Activated CD8-positive, alpha-beta T cell treated with anti-CD3 and anti-CD28 coated beads, Interleukin-2, amount 10 ng/mL, durations not matched to agents 7 days and 5 days (primary cell): Measurements from ENCODE around the gene CXCR5. TPM values are rescaled to one million over a fixed set of nuclear protein-coding genes. Genes with fewer than 3 reads are reported as not detected.

Experiments
- ATAC-seq: fragments of 150-1000 bp; cut with Tn5 transposase; one replicate; pipeline ENCODE4 v1.10.0; 2021; ENCODE audit warnings: moderate library complexity
- CTCF ChIA-PET: fragments of 350-600 bp; sonication (Branson Sonifier 250); formaldehyde crosslinking; loops from one replicate; lab custom pipeline; 2021; ENCODE audit warnings: antibody characterized with exemption; lab: Charles Lee
- POLR2A ChIA-PET: fragments of 350-600 bp; sonication (Branson Sonifier 250); formaldehyde crosslinking; loops from one replicate; lab custom pipeline; 2021; ENCODE audit warnings: antibody characterized with exemption; lab: Charles Lee
- DNase-seq: peaks from one replicate; pipeline ENCODE4 v3.0.0-alpha.2; 2020
- H3K27ac Mint-ChIP-seq: one replicate; pipeline ENCODE4 v1.8.0; 2021; ENCODE audit warnings: mild to moderate bottlenecking, mixed read lengths
- H3K27me3 Mint-ChIP-seq: one replicate; pipeline ENCODE4 v1.8.0; 2021; ENCODE audit warnings: low read depth, mixed read lengths
- H3K36me3 Mint-ChIP-seq: one replicate; pipeline ENCODE4 v1.8.0; 2021; ENCODE audit warnings: low read depth, mixed read lengths
- H3K4me1 Mint-ChIP-seq: one replicate; pipeline ENCODE4 v1.8.0; 2021; ENCODE audit warnings: low read depth, mixed read lengths
- H3K4me3 Mint-ChIP-seq: one replicate; pipeline ENCODE4 v1.8.0; 2021; ENCODE audit warnings: mild to moderate bottlenecking, mixed read lengths
- H3K9me3 Mint-ChIP-seq: one replicate; pipeline ENCODE4 v1.8.0; 2022; ENCODE audit warnings: mixed read lengths; ENCODE audit not compliant: insufficient read depth
- microRNA-seq: library from miRNA; unstranded; fragments of <30 nt; microRNA quantifications from one replicate; pipeline ENCODE4 v1.2.0, GENCODE V29; 2022
- total RNA-seq, 2 experiments: library from RNA; stranded (reverse); gene quantifications; one replicate each; pipeline ENCODE4 v1.2.3, GENCODE V29; 2021

The CXCR5 gene
- total RNA-seq, 2 experiments from 2014 or later = 0.08 to 0.18 TPM

DNA sequence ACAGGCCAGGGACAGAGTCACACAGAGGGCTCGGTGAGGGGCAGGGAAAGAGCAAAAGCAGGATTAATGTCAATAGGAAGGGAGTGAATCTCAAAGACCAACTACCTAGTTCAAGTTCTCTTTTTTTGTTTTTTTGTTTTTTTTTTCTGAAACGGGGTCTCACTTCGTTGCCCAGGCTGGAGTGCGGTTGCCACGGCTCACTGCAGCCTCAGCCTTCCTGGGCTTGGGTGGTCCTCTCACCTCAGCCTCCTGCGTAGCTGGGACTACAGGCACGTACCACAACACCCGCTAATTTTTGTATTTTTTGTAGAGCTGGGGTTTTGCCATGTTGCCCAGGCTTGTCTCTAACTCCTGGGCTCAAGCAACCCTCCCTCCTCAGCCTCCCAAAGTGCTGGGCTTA is 51.7 kb downstream of the CXCR5 start:
- Mint-ChIP-seq H3K4me1 (peaks cover 34% of the 10 kb centered on the region), H3K4me3 (no peak overlapping the region), H3K9me3 (no peaks in the 10 kb centered on the region), H3K36me3 (no peaks in the 10 kb centered on the region), H3K27ac (no peak overlapping the region), H3K27me3 (no peaks in the 10 kb centered on the region)
- DNase-seq (no peak), ATAC-seq (no peak)
- ChIA-PET CTCF (interaction anchor here (0.9 to 2.4 kb wide), 5 partner anchors 9 to 246 kb away, joined by 3 to 12 read pairs (median 4); partner anchors contain the start of gene UPK2), POLR2A (interaction anchor here (1.0 kb wide), 1 partner anchor 25 kb away, joined by 3 read pairs; no protein-coding TSS in a partner anchor)

- no peaks in the 10 kb centered on the region for H3K27me3 Mint-ChIP-seq
Observed at GRCh38 chr11:118938491-118939403, 55.1 kb downstream of the CXCR5 start.

GRCh38 chr11:118939404-118939915 is 55.8 kb downstream of the CXCR5 start:
- DNase-seq = no peak
- Mint-ChIP-seq H3K9me3 (no peaks in the 10 kb centered on the region), H3K36me3 (no peaks in the 10 kb centered on the region), H3K4me3 (no peak overlapping the region), H3K27me3 (no peaks in the 10 kb centered on the region), H3K4me1 (peaks cover 35% of the 10 kb centered on the region), H3K27ac (peak overlapping the region; percentile 82)
- POLR2A ChIA-PET = interaction anchor here (1.1 to 2.2 kb wide), 4 partner anchors 9 to 15 kb away, joined by 3 to 11 read pairs (median 4); partner anchors contain the start of gene BCL9L
- CTCF ChIA-PET = interaction anchor here (0.8 to 5.5 kb wide), 8 partner anchors 9 to 250 kb away, joined by 3 to 61 read pairs (median 4); partner anchors contain the start of gene BCL9L
- no peak for ATAC-seq

More at GRCh38 chr11:118938491-118939403, 55.1 kb downstream of the CXCR5 start:
- no peaks in the 10 kb centered on the region for H3K9me3 Mint-ChIP-seq
- H3K4me3 Mint-ChIP-seq = no peak overlapping the region
- DNase-seq = no peak
- ATAC-seq = no peak
- POLR2A ChIA-PET = no interaction called here
- peaks cover 34% of the 10 kb centered on the region for H3K4me1 Mint-ChIP-seq
- peak overlapping the region; percentile 82 for H3K27ac Mint-ChIP-seq
- no peaks in the 10 kb centered on the region for H3K36me3 Mint-ChIP-seq
- CTCF ChIA-PET = interaction anchor here (5.5 kb wide), 1 partner anchor 8 kb away, joined by 61 read pairs; no protein-coding TSS in a partner anchor

DNA sequence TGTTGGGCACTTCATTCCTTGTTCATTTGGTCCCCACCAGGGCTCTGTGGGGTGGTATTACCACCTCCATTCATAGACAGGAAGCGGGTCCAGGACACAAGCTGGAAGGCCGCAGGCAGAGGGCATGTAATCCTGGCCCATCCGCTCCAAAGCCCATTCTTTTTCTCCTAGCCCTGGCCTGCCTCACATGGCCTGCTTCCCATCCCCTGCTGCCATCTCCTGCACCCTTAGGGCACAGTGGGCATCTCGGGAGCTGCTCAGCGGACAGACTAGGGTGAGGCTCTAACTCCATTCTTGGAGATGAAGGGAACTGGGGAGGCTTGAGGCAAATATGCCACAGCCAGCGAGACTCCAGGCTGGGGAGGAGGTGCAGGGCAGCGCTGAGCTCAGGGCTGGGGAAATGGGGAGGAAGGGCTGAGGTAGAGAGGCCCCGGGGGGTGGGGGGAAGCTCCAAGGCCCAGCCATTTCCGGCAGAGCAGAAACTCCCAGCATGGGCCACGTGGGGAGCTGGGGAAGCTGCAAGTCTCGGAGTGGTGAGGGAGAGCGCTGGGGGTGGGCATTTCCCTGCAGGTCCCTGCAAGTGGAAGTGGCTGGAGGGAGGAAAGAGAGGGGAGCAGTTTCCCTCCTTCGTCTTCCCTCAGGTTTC is 56.4 kb downstream of the CXCR5 start:
- Mint-ChIP-seq H3K9me3 (no peaks in the 10 kb centered on the region), H3K27me3 (no peaks in the 10 kb centered on the region), H3K27ac (peak overlapping the region; percentile 82), H3K4me1 (peaks cover 37% of the 10 kb centered on the region), H3K36me3 (no peaks in the 10 kb centered on the region), H3K4me3 (peak overlapping the region; percentile 29)
- peak; percentile 76 for DNase-seq
- peak; percentile 90 for ATAC-seq
- CTCF ChIA-PET = interaction anchor here (0.6 to 5.5 kb wide), 12 partner anchors 9 to 251 kb away, joined by 3 to 61 read pairs (median 4); partner anchors contain the start of gene BCL9L
- POLR2A ChIA-PET = interaction anchor here (0.5 to 2.2 kb wide), 6 partner anchors 10 to 48 kb away, joined by 3 to 11 read pairs (median 4); partner anchors contain the start of gene BCL9L

- Mint-ChIP-seq H3K9me3 (no peaks in the 10 kb centered on the region), H3K36me3 (no peaks in the 10 kb centered on the region), H3K27ac (no peak overlapping the region), H3K4me1 (peaks cover 10% of the 10 kb centered on the region), H3K27me3 (peaks cover 22% of the 10 kb centered on the region), H3K4me3 (no peak overlapping the region)
- ChIA-PET CTCF (interaction anchor here (1.5 to 1.6 kb wide), 2 partner anchors 9 to 17 kb away, joined by 4 read pairs; partner anchors contain the start of gene UPK2), POLR2A (interaction anchor here (0.8 kb wide), 1 partner anchor 16 kb away, joined by 3 read pairs; no protein-coding TSS in a partner anchor)
- no peak for DNase-seq
- ATAC-seq = no peak
Observed at GRCh38 chr11:118947091-118947490, 63.4 kb downstream of the CXCR5 start.

Small RNA genes lying within 50 kb of the gene (microRNA-seq; reads per million reads assigned to microRNA genes)
- gene MIR4492 = not detected

Other genes starting within 250 kb of the CXCR5 start
- gene TREH, start 204.2 kb upstream of the CXCR5 start, total RNA-seq = not detected
- gene DDX6, start 92.7 kb upstream of the CXCR5 start, total RNA-seq = 100 to 1,000 TPM; 143 to 152 TPM
- gene BCL9L, start 42.0 kb downstream of the CXCR5 start, total RNA-seq = 10 to 100 TPM; 70.0 to 70.6 TPM
- not detected for gene UPK2, start 72.4 kb downstream of the CXCR5 start, total RNA-seq
- not detected for gene FOXR1, start 87.9 kb downstream of the CXCR5 start, total RNA-seq
- 10 to 100 TPM; 39.3 to 41.1 TPM for gene CENATAC, start 114.2 kb downstream of the CXCR5 start, total RNA-seq
- 1,000 to 10,000 TPM; 1,115 to 1,170 TPM for gene RPS25, start 134.5 kb downstream of the CXCR5 start, total RNA-seq
- 10 to 100 TPM; 58.6 to 65.0 TPM for gene TRAPPC4, start 134.9 kb downstream of the CXCR5 start, total RNA-seq
- gene SLC37A4, start 147.0 kb downstream of the CXCR5 start, total RNA-seq = 10 to 100 TPM; 22.4 to 26.6 TPM
- gene HYOU1, start 173.3 kb downstream of the CXCR5 start, total RNA-seq = 100 to 1,000 TPM; 133 to 135 TPM
- 10 to 100 TPM; 30.8 to 31.6 TPM for gene VPS11, start 183.9 kb downstream of the CXCR5 start, total RNA-seq
- gene HMBS, start 201.0 kb downstream of the CXCR5 start, total RNA-seq = 10 to 100 TPM; 31.0 to 32.5 TPM
- gene DPAGT1, start 218.0 kb downstream of the CXCR5 start, total RNA-seq = 10 to 100 TPM; 52.5 to 57.7 TPM
- 10 to 100 TPM; 33.2 to 35.2 TPM for gene C2CD2L, start 223.5 kb downstream of the CXCR5 start, total RNA-seq
- 10 to 100 TPM; 36.1 to 40.9 TPM for gene HINFP, start 237.7 kb downstream of the CXCR5 start, total RNA-seq